HL-60 (cell line): Measurements from ENCODE around the gene PKP1.

Experiments used
- POLR2AphosphoS5 ChIP-seq: IDR thresholded peaks from 2 replicates; pipeline ENCODE4 v1.6.1; 2012; ENCODE audit warnings: low read depth
- SPI1 ChIP-seq: IDR thresholded peaks from 2 replicates; pipeline ENCODE4 v1.6.1; 2012; ENCODE audit warnings: low read depth, mild to moderate bottlenecking, borderline replicate concordance
- TF ChIP-seq, protein P1 (sequence below): IDR thresholded peaks from one replicate; pipeline ENCODE4 v1.5.1; 2011; ENCODE audit warnings: low read length, control low read depth, inconsistent platforms; ENCODE audit not compliant: insufficient read depth

DNA sequence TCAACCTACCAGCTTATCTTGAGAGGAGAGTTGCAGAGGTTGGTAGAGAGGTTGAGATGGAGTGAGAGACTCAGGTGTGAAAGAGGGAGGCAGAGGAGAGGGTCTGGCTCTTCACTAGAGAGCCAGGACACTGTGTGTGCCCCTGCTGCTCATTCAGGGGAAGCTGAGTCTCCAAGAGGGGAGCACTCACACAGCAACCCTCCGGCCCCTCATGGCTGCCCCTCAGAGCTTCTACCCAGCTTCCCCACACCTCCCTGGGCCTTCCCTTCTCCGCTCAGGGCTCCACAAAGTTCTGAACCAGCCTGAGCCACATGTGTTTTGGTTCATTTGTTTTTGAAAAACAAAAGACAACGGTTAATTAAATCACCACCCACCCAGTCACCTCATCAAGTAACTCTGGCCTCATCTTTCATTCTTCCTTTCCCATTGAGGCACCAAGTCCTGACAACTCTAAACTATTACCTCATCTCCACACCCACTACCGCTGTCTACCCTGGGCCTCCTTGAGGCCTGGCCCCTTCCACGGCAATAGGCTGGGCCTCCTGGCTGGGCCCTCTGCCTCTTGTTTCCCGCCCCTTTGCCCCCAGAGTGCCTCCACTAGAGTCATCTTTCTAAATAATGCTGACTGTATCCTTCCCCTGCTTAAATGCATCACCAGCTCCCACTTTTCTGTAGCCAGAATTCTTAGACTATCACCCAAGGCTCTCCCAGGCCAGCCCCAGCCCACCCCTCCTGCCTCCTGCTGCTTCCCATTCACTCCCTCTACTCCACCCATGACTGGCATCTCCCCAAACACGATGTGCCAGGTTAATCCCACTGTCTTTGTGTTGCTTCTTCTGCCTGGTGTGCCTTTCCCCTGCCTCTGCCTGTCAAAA is 61.1 kb downstream of the PKP1 start:
- TF ChIP-seq, protein P1, sequence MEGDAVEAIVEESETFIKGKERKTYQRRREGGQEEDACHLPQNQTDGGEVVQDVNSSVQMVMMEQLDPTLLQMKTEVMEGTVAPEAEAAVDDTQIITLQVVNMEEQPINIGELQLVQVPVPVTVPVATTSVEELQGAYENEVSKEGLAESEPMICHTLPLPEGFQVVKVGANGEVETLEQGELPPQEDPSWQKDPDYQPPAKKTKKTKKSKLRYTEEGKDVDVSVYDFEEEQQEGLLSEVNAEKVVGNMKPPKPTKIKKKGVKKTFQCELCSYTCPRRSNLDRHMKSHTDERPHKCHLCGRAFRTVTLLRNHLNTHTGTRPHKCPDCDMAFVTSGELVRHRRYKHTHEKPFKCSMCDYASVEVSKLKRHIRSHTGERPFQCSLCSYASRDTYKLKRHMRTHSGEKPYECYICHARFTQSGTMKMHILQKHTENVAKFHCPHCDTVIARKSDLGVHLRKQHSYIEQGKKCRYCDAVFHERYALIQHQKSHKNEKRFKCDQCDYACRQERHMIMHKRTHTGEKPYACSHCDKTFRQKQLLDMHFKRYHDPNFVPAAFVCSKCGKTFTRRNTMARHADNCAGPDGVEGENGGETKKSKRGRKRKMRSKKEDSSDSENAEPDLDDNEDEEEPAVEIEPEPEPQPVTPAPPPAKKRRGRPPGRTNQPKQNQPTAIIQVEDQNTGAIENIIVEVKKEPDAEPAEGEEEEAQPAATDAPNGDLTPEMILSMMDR: no peak
- TF ChIP-seq POLR2AphosphoS5: no peak
- TF ChIP-seq SPI1: no peak
